ENCODE measurements around the gene TAS2R43. TPM values are rescaled to one million over a fixed set of nuclear protein-coding genes. Genes with fewer than 3 reads are reported as not detected.
A peak's percentile ranks its signal among the peaks of the same experiment; 100 is the strongest.

Gene TAS2R43
- total and polyA plus RNA-seq, 2 of the 8 experiments (the other 6 are each of a cell fraction or from before 2014, with no cell fraction given) = 0.18 TPM; not detected in 1

DNA sequence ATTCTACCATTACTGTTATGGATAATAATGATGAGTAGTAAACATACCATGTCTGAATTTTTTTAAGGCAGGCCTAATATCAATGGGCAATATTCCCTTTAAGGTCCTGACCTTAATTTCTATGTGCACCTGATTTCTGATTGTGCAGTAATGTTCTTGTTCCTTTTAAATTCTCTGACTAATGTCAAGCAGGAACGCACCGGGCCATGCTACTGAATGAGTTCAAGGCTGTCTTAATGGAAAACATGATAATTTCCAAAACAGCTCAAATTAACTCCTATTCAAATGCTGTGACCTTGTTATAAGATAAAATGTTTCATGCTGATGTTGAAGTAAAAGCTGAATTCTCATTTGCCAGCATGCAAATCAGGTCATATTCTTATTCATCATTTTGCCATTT, 36.8 kb downstream of the TAS2R43 start:
- peaks cover 11 to 12% of the 10 kb centered on the region in 2 experiments for H3K9me3 ChIP-seq (ENCODE audit: insufficient read depth in 2 of 2, low read depth in 1 of 2, low read length in 1 of 2)
- no peak overlapping the region for H3K56ac ChIP-seq (replicated peaks; ENCODE audit: insufficient read length, low read depth, low read length)
- no peak overlapping the region for H3K4ac ChIP-seq (replicated peaks; ENCODE audit: insufficient read length, low read depth, low read length)
- no peak overlapping the region for H3K4me3 ChIP-seq (ENCODE audit: extremely low read depth in 1 of 4, insufficient read depth in 2 of 4, low read depth in 3 of 4, low read length in 4 of 4)
- ChIA-PET POLR2A (ENCODE audit: partially characterized antibody) (no interaction called here), CTCF (ENCODE audit: partially characterized antibody) (no interaction called here)
- H4K8ac ChIP-seq (ENCODE audit: extremely low read depth, insufficient read depth, low read length) = no peak overlapping the region
- H3K36me3 ChIP-seq (ENCODE audit: control insufficient read depth in 2 of 4, insufficient read depth in 4 of 4, low read length in 3 of 4) = peaks cover 0 to 8% (median 1%) of the 10 kb centered on the region in 4 experiments; a peak in 3 of 8 replicates
- H3K23ac ChIP-seq (ENCODE audit: insufficient read length) = no peak overlapping the region
- H2AK5ac ChIP-seq (ENCODE audit: low read depth, low read length) = no peak overlapping the region
- no peak overlapping the region for H2BK20ac ChIP-seq (ENCODE audit: low read length)
- WGBS, 2 experiments (ENCODE audit: extremely low coverage in 1 of 2, insufficient coverage in 1 of 2, insufficient read length in 1 of 2, insufficient replicate concordance in 2 of 2, low coverage in 1 of 2, low lambda C conversion rate in 2 of 2, missing lambda C conversion rate in 1 of 2) = 96% methylated on average over 2 of the region's 2 CpGs; no CpG with 5 or more reads in 1 of the 2 experiments
- no peaks in the 10 kb centered on the region; the same call in 1 of the 2 replicates for H3K79me1 ChIP-seq (ENCODE audit: low read depth, low read length)
- H3K9ac ChIP-seq (replicated peaks in 1 of 4; ENCODE audit: extremely low read depth in 1 of 4, low read depth in 3 of 4, low read length in 3 of 4) = no peak overlapping the region
- H2BK15ac ChIP-seq (ENCODE audit: low read length) = no peak overlapping the region
- FAIRE-seq (peak; percentile 28), DNase-seq (ENCODE audit: low read depth in 1 of 2, low spot score in 2 of 2) (no peak)
- no peaks in the 10 kb centered on the region for H3K23me2 ChIP-seq (ENCODE audit: low read depth, low read length)
- no peaks in the 10 kb centered on the region for H4K20me1 ChIP-seq (replicated peaks in 1 of 2; ENCODE audit: control insufficient read depth in 1 of 2, insufficient read depth in 2 of 2, low read length in 2 of 2)
- no peak overlapping the region for H2BK5ac ChIP-seq (ENCODE audit: low read depth, low read length)
- H3K14ac ChIP-seq (ENCODE audit: insufficient read length) = no peak overlapping the region
- H3K18ac ChIP-seq (ENCODE audit: extremely low read depth, low read length) = no peak overlapping the region
- no peak overlapping the region for H2AFZ ChIP-seq (ENCODE audit: low read length)
- H3K27ac ChIP-seq (ENCODE audit: low read depth, low read length) = no peak overlapping the region
- no peak overlapping the region for H3K4me2 ChIP-seq (ENCODE audit: insufficient read depth in 1 of 2, low read depth in 2 of 2, low read length in 2 of 2)
- no peaks in the 10 kb centered on the region for H3K4me1 ChIP-seq (replicated peaks in 1 of 4; ENCODE audit: control insufficient read depth in 3 of 4, insufficient read depth in 4 of 4, low read length in 3 of 4)
- H3K27me3 ChIP-seq (replicated peaks in 1 of 4; ENCODE audit: control insufficient read depth in 3 of 4, extremely low read depth in 1 of 4, insufficient read depth in 3 of 4, low read length in 3 of 4) = peaks cover 0 to 1% (median 0%) of the 10 kb centered on the region in 4 experiments; a peak in 1 of 7 replicates
- no peak overlapping the region for H4K91ac ChIP-seq (replicated peaks; ENCODE audit: insufficient read length, low read length)
- H4K5ac ChIP-seq (ENCODE audit: insufficient read length, low read depth, low read length) = no peak overlapping the region
- H2BK12ac ChIP-seq (ENCODE audit: low read depth, low read length) = no peak overlapping the region
- H2BK120ac ChIP-seq (replicated peaks; ENCODE audit: low read depth, low read length) = no peak overlapping the region
- no peaks in the 10 kb centered on the region; a peak in 1 of 4 replicates for H3K79me2 ChIP-seq (ENCODE audit: control insufficient read depth in 1 of 2, insufficient read depth in 2 of 2, low read length in 2 of 2)
- TF ChIP-seq, protein P1, sequence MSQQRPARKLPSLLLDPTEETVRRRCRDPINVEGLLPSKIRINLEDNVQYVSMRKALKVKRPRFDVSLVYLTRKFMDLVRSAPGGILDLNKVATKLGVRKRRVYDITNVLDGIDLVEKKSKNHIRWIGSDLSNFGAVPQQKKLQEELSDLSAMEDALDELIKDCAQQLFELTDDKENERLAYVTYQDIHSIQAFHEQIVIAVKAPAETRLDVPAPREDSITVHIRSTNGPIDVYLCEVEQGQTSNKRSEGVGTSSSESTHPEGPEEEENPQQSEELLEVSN (IDR thresholded peaks at IDR 0.05) = no peak

All from H1 (cell line).